VCaP (cell line): ENCODE data around the gene GCNT2.

ENCODE experiments used
- H3K27ac ChIP-seq: fragments of 450-650 bp; 2 replicates; pipeline ENCODE4 v1.5.1; 2017
- TF ChIP-seq, protein P1 (sequence below): fragments of 450-650 bp; conservative IDR thresholded peaks from 2 replicates; pipeline ENCODE4 v1.5.1; 2017; ENCODE audit warnings: mild to moderate bottlenecking, moderate library complexity

The GCNT2 gene

DNA sequence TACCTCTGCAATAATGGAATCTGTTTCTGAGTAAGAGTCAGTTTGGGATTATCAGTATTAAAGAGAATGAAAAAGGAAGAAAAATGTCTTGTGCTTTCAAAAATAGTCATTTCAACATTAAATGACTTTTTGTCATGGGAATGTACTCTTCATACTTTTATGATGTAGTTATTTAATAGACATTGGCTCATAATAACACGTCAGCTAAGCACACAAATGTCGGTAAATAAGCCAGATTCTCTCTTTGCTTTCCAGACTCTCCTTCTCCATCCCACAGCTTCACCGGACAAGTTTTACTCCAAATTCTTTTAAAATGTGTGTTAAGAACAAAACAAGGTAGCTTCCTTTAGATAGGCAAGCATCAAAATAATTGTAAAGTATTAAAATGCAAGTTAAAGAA lies 97.3 kb downstream of the GCNT2 start:
- H3K27ac ChIP-seq, result no peak overlapping the region

DNA sequence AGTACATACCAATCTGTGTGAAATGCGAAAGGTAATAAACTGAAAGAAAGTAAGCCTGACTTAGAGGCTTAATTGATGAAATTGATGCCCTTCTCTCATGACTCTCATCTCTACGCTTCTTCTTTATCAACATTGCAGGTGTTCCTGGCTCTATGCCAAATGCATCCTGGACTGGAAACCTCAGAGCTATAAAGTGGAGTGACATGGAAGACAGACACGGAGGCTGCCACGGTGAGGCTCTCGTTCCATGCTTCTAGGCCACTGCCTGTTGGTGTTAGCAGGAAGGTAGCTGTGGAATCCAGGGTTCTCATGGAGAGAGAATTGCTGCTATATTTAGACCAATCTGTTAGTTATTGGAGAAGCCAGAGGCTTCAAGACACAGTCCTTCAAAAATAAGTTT lies 100.1 kb downstream of the GCNT2 start:
- no peak overlapping the region for H3K27ac ChIP-seq
- TF ChIP-seq, protein P1, sequence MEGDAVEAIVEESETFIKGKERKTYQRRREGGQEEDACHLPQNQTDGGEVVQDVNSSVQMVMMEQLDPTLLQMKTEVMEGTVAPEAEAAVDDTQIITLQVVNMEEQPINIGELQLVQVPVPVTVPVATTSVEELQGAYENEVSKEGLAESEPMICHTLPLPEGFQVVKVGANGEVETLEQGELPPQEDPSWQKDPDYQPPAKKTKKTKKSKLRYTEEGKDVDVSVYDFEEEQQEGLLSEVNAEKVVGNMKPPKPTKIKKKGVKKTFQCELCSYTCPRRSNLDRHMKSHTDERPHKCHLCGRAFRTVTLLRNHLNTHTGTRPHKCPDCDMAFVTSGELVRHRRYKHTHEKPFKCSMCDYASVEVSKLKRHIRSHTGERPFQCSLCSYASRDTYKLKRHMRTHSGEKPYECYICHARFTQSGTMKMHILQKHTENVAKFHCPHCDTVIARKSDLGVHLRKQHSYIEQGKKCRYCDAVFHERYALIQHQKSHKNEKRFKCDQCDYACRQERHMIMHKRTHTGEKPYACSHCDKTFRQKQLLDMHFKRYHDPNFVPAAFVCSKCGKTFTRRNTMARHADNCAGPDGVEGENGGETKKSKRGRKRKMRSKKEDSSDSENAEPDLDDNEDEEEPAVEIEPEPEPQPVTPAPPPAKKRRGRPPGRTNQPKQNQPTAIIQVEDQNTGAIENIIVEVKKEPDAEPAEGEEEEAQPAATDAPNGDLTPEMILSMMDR, result no peak

More for the DNA sequence above, 97.3 kb downstream of the GCNT2 start:
- TF ChIP-seq, protein P1, result no peak

DNA sequence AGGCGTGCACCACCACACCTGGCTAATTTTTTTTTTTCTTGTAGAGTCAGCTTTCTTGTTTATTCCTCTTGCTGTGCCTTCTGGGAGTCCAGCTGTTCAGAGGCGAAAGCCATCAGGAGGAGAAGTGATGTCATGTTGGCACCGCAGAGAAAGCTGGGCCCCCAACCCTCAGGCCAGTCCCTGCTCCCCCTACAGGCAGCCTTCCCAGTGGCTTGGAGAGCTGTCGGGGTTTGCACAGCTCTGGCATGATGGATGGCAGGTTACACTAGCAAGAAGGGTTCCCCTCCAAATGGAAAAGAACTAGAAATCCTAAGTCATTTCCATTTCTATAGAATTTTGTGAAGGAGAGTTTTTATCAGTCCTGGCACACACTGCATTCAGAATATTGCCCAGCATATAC lies 100.7 kb downstream of the GCNT2 start:
- no peak overlapping the region for H3K27ac ChIP-seq
- TF ChIP-seq, protein P1, result no peak

DNA sequence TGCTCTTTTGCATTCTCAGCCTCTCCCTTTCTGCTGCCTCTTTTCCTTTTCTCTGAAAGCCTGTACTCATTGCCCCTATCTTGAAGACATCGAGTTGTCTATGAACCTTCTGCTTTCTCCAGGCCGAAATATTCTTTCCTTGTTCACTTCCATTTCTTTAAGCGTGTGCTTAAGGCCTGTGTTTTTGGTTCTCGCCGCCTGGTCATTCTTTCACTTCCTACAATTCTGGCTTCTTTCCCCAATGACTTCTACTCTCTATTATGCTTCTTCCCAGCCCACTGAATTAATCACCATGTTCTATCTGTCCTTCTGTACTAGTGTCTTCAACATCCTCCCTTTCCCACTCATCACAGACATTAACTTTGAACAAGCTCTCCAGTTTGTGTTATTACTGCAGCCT lies 103.7 kb downstream of the GCNT2 start:
- H3K27ac ChIP-seq, result no peak overlapping the region
- TF ChIP-seq, protein P1, result no peak

DNA sequence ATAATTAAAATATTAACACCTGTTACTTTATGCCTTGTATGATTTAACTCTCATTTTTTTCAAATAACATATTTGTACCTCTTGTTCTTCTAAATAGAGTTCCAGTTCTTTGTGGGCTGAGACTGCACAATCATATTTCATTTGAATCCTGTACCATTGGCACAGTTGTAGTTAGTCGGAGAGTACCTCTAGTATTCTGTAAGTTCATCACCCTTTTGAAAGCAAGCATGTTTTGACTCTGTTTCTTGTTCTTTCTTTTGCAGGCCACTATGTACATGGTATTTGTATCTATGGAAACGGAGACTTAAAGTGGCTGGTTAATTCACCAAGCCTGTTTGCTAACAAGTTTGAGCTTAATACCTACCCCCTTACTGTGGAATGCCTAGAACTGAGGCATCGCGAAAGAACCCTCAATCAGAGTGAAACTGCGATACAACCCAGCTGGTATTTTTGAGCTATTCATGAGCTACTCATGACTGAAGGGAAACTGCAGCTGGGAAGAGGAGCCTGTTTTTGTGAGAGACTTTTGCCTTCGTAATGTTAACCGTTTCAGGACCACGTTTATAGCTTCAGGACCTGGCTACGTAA lies 105.1 kb downstream of the GCNT2 start:
- TF ChIP-seq, protein P1, result no peak
- no peak overlapping the region for H3K27ac ChIP-seq

DNA sequence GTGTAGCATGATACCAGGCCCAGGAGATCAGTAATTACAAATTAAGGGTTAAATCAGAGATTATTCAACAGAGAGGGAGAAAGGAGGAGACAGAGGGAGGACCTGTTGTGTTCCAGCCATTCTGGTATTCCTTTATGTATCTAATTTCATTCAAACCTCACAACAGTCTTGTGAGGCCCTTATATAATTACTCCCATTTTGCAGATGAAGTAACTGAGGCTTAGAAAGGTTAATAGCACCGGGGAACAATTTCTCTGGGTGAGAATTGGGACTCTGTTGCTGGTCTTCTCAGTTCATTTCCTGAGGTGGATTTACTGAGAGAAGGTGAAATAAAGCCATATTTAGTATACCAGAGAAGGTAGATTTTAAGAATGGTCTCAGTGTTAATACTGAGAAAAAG lies 106.6 kb downstream of the GCNT2 start:
- TF ChIP-seq, protein P1, result no peak
- no peak overlapping the region for H3K27ac ChIP-seq

DNA sequence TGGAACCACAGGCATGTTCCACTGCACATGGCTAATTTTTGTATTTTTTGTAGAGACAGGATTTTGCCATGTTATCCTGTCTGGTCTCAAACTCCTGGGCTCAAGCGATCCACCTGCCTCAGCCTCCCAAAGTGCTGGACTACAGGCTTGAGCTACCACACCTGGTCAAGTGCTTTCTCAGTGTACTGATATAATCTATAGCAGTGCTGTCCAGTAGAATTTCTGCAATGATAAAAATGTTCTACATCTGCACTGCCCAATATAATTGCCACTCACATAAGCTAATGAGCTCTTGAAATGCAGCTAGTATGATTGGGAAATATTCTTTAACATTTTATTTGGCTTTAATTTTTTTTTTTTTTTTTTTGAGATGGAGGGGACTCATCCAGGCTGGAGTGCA lies 109.0 kb downstream of the GCNT2 start:
- TF ChIP-seq, protein P1, result no peak
- no peak overlapping the region for H3K27ac ChIP-seq
